GM19455 (cell line): ENCODE data around the gene BBLN.

Experiments used
- ATAC-seq: cut with Tn5 transposase; IDR thresholded peaks from one replicate; pipeline ENCODE4 v1.9.1; 2021; ENCODE audit not compliant: unreplicated experiment

Gene BBLN

DNA sequence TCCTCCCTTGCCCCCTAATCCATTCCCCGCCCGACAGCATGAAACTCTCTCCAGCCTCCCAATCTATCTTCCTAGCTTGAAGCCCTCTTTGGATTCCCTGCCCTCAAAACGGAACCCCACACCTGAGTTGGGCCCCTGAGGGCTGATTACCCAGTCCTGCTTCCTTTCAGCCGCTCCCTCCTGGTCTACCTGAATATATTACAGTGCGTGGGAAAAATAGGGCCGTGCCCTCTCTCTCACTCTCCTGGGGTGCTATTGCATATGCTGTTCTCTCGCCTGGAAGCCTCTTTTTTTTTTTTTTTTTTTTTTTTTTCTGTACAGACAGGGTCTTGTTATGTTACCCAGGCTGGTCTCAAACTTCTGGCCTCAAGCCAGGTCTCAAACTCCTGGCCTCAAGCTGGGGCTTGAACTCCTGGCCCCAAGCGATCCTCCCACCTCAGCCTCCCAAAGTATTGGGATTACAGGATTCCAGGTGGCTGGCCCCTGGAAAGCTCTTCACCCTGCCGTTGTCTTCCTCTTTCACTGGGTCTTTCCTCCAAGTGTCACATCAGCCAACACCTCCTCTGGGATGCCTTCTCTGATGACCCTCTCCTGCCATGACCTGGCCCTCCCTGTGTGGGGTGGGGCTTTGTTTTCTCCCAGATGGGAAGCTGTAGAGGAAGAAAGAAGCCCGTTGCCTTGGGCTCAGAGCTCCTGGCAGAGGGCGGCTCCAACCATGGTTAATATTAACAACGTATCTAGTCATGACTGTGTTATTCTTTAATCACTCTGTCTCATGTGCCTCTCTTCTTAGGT lies 51.3 kb downstream of the BBLN start:
- no peak for ATAC-seq

DNA sequence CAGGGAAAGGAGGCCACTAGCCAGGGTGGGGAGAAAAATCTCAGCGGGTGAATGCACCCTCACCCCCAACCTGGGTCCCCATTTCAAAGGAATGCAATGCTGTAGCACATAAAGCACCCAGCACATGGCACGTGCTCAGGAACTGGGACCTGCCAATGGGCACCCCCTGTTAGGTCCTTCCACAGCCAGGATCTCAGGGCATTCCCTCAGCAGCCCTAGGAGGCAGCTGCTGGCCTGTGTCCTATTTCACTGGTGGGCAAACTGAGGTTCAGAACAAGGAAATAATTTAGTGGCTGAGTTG lies 51.9 kb downstream of the BBLN start:
- ATAC-seq, result no peak
